ENCODE data around the gene IRF2BP1.
A peak's percentile ranks its signal among the peaks of the same experiment; 100 is the strongest.

DNA sequence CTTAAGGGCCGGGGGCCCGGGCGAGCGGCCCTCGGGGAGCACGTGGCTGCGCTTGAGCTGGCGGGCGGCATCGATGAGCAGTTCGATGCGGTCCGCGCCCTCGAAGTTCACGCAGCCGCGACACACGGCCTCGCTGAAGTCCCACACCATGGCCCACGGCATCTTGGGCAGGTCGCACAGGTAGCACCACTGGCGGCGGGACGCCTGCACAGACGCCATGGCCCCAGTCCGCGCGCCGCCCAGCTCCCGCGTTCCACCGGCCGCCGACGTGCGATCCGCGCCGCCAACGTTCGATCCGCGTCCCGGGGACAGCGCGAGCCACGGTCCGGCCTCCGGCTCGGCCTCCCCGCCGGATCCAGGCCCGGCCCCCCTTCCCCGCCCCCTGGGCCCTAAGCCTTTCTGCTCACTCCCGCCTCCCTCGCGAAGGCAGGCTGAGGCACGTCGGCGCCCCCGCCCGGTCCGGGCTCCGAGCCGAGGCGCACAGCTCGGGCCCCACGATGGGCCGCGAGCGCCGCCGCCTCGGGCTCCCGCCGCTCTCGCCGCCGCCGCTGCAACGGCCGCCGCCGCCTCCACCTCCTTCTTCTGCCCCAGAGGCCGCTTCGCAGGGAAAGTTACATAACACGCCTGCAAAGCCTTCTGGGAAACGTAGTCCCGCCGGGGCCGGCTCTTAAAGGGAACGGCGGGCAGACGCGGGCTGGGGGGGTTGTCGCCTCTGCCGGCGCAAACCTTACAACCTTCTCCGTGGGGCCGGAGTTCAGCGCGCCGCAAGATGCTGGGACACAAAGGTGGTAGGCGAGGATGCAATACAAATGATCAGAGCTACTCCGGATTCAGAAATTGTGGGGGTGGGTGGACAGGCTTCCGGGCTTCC, at the start of gene IRF2BP1:
- TF ChIP-seq, protein P1, sequence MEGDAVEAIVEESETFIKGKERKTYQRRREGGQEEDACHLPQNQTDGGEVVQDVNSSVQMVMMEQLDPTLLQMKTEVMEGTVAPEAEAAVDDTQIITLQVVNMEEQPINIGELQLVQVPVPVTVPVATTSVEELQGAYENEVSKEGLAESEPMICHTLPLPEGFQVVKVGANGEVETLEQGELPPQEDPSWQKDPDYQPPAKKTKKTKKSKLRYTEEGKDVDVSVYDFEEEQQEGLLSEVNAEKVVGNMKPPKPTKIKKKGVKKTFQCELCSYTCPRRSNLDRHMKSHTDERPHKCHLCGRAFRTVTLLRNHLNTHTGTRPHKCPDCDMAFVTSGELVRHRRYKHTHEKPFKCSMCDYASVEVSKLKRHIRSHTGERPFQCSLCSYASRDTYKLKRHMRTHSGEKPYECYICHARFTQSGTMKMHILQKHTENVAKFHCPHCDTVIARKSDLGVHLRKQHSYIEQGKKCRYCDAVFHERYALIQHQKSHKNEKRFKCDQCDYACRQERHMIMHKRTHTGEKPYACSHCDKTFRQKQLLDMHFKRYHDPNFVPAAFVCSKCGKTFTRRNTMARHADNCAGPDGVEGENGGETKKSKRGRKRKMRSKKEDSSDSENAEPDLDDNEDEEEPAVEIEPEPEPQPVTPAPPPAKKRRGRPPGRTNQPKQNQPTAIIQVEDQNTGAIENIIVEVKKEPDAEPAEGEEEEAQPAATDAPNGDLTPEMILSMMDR (IDR thresholded peaks at IDR 0.05), result no peak
- TF ChIP-seq POLR2AphosphoS5 (IDR thresholded peaks at IDR 0.05), result peak; percentile 86 to 92 (median 87)

Measured in sigmoid colon (tissue), 4 donors.